Measurements from ENCODE around the gene TRPC3. TPM values are rescaled to one million over a fixed set of nuclear protein-coding genes. Genes with fewer than 3 reads are reported as not detected.

TRPC3 gene
- 1.0 and 1.1 TPM in 2 replicates for total RNA-seq

- intact Hi-C loops (cut with micrococcal nuclease): loop anchor here (2.0 to 5.0 kb wide), 8 partner anchors 51 to 979 kb away; partner anchors contain the start of genes BBS12, BBS7 and NUDT6
Observed at GRCh38 chr4:121951521-121952110, at the start of gene TRPC3. TSS of gene TRPC3 (minus strand) at chr4:121952060. CDS start at chr4:121951680, 380 bp downstream.

GRCh38 chr4:122000849-122001248, 49.0 kb upstream of the TRPC3 start:
- intact Hi-C loops (cut with micrococcal nuclease): no loop called here

- intact Hi-C loops (cut with micrococcal nuclease): loop anchor here (2.0 kb wide), 1 partner anchor 579 kb away; no protein-coding TSS in a partner anchor
Observed at GRCh38 chr4:121998024-121998423, 46.2 kb upstream of the TRPC3 start.

- intact Hi-C loops (cut with micrococcal nuclease): no loop called here
Observed at GRCh38 chr4:121995790-121996537, 44.1 kb upstream of the TRPC3 start.

- intact Hi-C loops (cut with micrococcal nuclease): no loop called here
Observed at GRCh38 chr4:121991968-121992367, 40.1 kb upstream of the TRPC3 start.

- intact Hi-C loops (cut with micrococcal nuclease): no loop called here
Observed at GRCh38 chr4:121990489-121990888, 38.6 kb upstream of the TRPC3 start.

- intact Hi-C loops (cut with micrococcal nuclease): no loop called here
Observed at GRCh38 chr4:121989715-121990114, 37.9 kb upstream of the TRPC3 start.

- intact Hi-C loops (cut with micrococcal nuclease): no loop called here
Observed at GRCh38 chr4:121988950-121989349, 37.1 kb upstream of the TRPC3 start.

- intact Hi-C loops (cut with micrococcal nuclease): no loop called here
Observed at GRCh38 chr4:121980643-121981042, 28.8 kb upstream of the TRPC3 start.

GRCh38 chr4:121978172-121978516, 26.3 kb upstream of the TRPC3 start:
- intact Hi-C loops (cut with micrococcal nuclease): no loop called here

GRCh38 chr4:121977251-121978171, 25.7 kb upstream of the TRPC3 start:
- intact Hi-C loops (cut with micrococcal nuclease): no loop called here

- intact Hi-C loops (cut with micrococcal nuclease): no loop called here
Observed at GRCh38 chr4:121975784-121976183, 23.9 kb upstream of the TRPC3 start.

- intact Hi-C loops (cut with micrococcal nuclease): no loop called here
Observed at GRCh38 chr4:121973816-121974215, 22.0 kb upstream of the TRPC3 start.

- intact Hi-C loops (cut with micrococcal nuclease): no loop called here
Observed at GRCh38 chr4:121968859-121969258, 17.0 kb upstream of the TRPC3 start.

GRCh38 chr4:121964958-121965357, 13.1 kb upstream of the TRPC3 start:
- intact Hi-C loops (cut with micrococcal nuclease): no loop called here

- intact Hi-C loops (cut with micrococcal nuclease): no loop called here
Observed at GRCh38 chr4:121960818-121961217, 9.0 kb upstream of the TRPC3 start.

- intact Hi-C loops (cut with micrococcal nuclease): no loop called here
Observed at GRCh38 chr4:121958777-121959176, 6.9 kb upstream of the TRPC3 start.

GRCh38 chr4:121957266-121957665, 5.4 kb upstream of the TRPC3 start:
- intact Hi-C loops (cut with micrococcal nuclease): no loop called here

GRCh38 chr4:121953860-121954259, 2.0 kb upstream of the TRPC3 start:
- intact Hi-C loops (cut with micrococcal nuclease): loop anchor here (5.0 kb wide), 3 partner anchors 353 to 778 kb away; partner anchors contain the start of gene BBS12

- intact Hi-C loops (cut with micrococcal nuclease): loop anchor here (5.0 kb wide), 3 partner anchors 355 to 780 kb away; partner anchors contain the start of gene BBS12
Observed at GRCh38 chr4:121952290-121952689, 430 bp upstream of the TRPC3 start.

- intact Hi-C loops (cut with micrococcal nuclease): loop anchor here (1.0 to 5.0 kb wide), 14 partner anchors 50 to 980 kb away; partner anchors contain the start of genes BBS12, BBS7, BLTP1 and NUDT6
Observed at GRCh38 chr4:121950680-121951520, 960 bp downstream of the TRPC3 start.

All from T-helper 1 cell treated with Interleukin-12 subunit alpha and Interleukin-12 subunit beta and Interleukin-4 antibody, amounts not matched to agents 30 ng/mL and 1 ng/mL, for 36 hours (primary cell).